Parathyroid adenoma (tissue), 2 donors: ENCODE results near the gene UBE2Q1.

Experiments used
- H2AFZ ChIP-seq: fragments of 300-600 bp; sonication (generic); one replicate; pipeline ENCODE4 v1.7.0; 2017; ENCODE audit warnings: antibody characterized with exemption, mild to moderate bottlenecking
- H3K27ac ChIP-seq: fragments of 300-600 bp; sonication (generic); one replicate; pipeline ENCODE4 v1.7.0; 2017
- H3K27me3 ChIP-seq: fragments of 300-600 bp; sonication (generic); one replicate; pipeline ENCODE4 v1.7.0; 2017; ENCODE audit warnings: low read length; ENCODE audit not compliant: control insufficient read depth, insufficient read depth
- H3K36me3 ChIP-seq: fragments of 300-600 bp; sonication (generic); one replicate; pipeline ENCODE4 v1.7.0; 2017; ENCODE audit warnings: low read length; ENCODE audit not compliant: control insufficient read depth, insufficient read depth
- H3K4me1 ChIP-seq: fragments of 300-600 bp; sonication (generic); one replicate; pipeline ENCODE4 v1.7.0; 2017; ENCODE audit warnings: control low read depth
- H3K4me2 ChIP-seq: fragments of 300-600 bp; sonication (generic); one replicate; pipeline ENCODE4 v1.7.0; 2017; ENCODE audit warnings: low read length
- H3K4me3 ChIP-seq: fragments of 300-600 bp; sonication (generic); one replicate; pipeline ENCODE4 v1.7.0; 2017; ENCODE audit warnings: low read depth, low read length
- H3K79me2 ChIP-seq: fragments of 300-600 bp; sonication (generic); one replicate; pipeline ENCODE4 v1.7.0; 2017; ENCODE audit warnings: control low read depth
- H3K9ac ChIP-seq: fragments of 300-600 bp; sonication (generic); one replicate; pipeline ENCODE4 v1.7.0; 2017; ENCODE audit warnings: mild to moderate bottlenecking
- H3K9me3 ChIP-seq: fragments of 300-600 bp; sonication (generic); one replicate; pipeline ENCODE4 v1.7.0; 2017; ENCODE audit warnings: low read length; ENCODE audit not compliant: control insufficient read depth
- CTCF ChIP-seq: fragments of 300-600 bp; sonication (generic); IDR thresholded peaks from one replicate; pipeline ENCODE4 v1.7.0; 2017; ENCODE audit warnings: antibody characterized with exemption, mild to moderate bottlenecking
- donor health status: primary hyperparathyroidism.

UBE2Q1 gene

GRCh38 chr1:154550070-154550469 lies 8.4 kb downstream of the UBE2Q1 start:
- Histone ChIP-seq H3K4me2 (no peak overlapping the region), H3K9me3 (no peaks in the 10 kb centered on the region), H2AFZ (no peak overlapping the region)

GRCh38 chr1:154549202-154549770 lies 9.2 kb downstream of the UBE2Q1 start:
- no peak overlapping the region for H3K27ac ChIP-seq
- H3K4me3 ChIP-seq = no peak overlapping the region
- H2AFZ ChIP-seq = no peak overlapping the region
- no peak for TF ChIP-seq CTCF
- no peak overlapping the region for H3K9ac ChIP-seq
- no peaks in the 10 kb centered on the region for H3K36me3 ChIP-seq
- no peak overlapping the region for H3K4me2 ChIP-seq
- H3K9me3 ChIP-seq = no peaks in the 10 kb centered on the region
- H3K4me1 ChIP-seq = no peaks in the 10 kb centered on the region
- no peaks in the 10 kb centered on the region for H3K27me3 ChIP-seq
- no peaks in the 10 kb centered on the region for H3K79me2 ChIP-seq

More at GRCh38 chr1:154550070-154550469, 8.4 kb downstream of the UBE2Q1 start:
- TF ChIP-seq CTCF = no peak
- H3K4me3 ChIP-seq = no peak overlapping the region
- no peaks in the 10 kb centered on the region for H3K36me3 ChIP-seq
- no peaks in the 10 kb centered on the region for H3K27me3 ChIP-seq
- H3K9ac ChIP-seq = no peak overlapping the region
- no peaks in the 10 kb centered on the region for H3K4me1 ChIP-seq
- no peaks in the 10 kb centered on the region for H3K79me2 ChIP-seq
- no peak overlapping the region for H3K27ac ChIP-seq

DNA sequence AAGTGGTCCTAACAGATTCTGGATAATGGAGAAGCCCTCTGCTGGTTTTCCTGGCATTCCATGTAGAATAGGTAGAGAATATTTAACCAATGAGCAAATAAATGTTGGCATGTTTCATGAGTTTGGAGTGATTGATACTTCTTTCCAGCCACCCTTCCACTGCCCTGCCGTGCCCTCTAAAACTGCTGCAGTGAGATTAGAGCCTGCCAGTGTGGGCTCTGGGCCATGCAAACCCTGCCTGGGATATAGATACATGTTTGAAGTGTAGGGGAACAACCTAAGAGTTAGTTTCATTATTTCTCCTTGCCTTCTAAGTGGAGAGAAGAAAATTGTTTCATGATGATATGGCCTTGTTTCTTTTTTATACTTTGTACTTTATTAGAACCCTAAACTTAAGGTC lies 10.4 kb downstream of the UBE2Q1 start:
- Histone ChIP-seq H3K36me3 (no peaks in the 10 kb centered on the region), H3K4me1 (no peaks in the 10 kb centered on the region), H3K27ac (no peak overlapping the region), H3K27me3 (no peaks in the 10 kb centered on the region), H3K4me3 (no peak overlapping the region), H3K9ac (no peak overlapping the region), H3K9me3 (no peaks in the 10 kb centered on the region), H2AFZ (no peak overlapping the region), H3K79me2 (no peaks in the 10 kb centered on the region), H3K4me2 (no peak overlapping the region)
- TF ChIP-seq CTCF = no peak

GRCh38 chr1:154547105-154547732 lies 11.2 kb downstream of the UBE2Q1 start:
- Histone ChIP-seq H3K4me1 (no peaks in the 10 kb centered on the region), H2AFZ (no peak overlapping the region), H3K27me3 (no peaks in the 10 kb centered on the region), H3K4me2 (no peak overlapping the region), H3K4me3 (no peak overlapping the region), H3K36me3 (no peaks in the 10 kb centered on the region), H3K79me2 (no peaks in the 10 kb centered on the region), H3K9me3 (no peaks in the 10 kb centered on the region), H3K27ac (no peak overlapping the region), H3K9ac (no peak overlapping the region)
- TF ChIP-seq CTCF = no peak
